Endothelial cell (in vitro differentiated cells): ENCODE results near the gene KLF15. TPM values are rescaled to one million over a fixed set of nuclear protein-coding genes. Genes with fewer than 3 reads are reported as not detected.
A peak's percentile ranks its signal among the peaks of the same experiment; 100 is the strongest.

Experiments used
- DNase-seq: peaks from one replicate; pipeline ENCODE4 v3.0.0; 2021; ENCODE audit warnings: low spot score
- H3K27ac Mint-ChIP-seq: one replicate; pipeline ENCODE4 v1.8.0; 2021; ENCODE audit warnings: mixed read lengths, inconsistent platforms; ENCODE audit not compliant: unreplicated experiment
- H3K27me3 Mint-ChIP-seq: one replicate; pipeline ENCODE4 v1.8.0; 2021; ENCODE audit warnings: mild to moderate bottlenecking, moderate library complexity, mixed read lengths, inconsistent platforms; ENCODE audit not compliant: unreplicated experiment
- H3K36me3 Mint-ChIP-seq: one replicate; pipeline ENCODE4 v1.8.0; 2021; ENCODE audit warnings: mild to moderate bottlenecking, low read depth, mixed read lengths, inconsistent platforms; ENCODE audit not compliant: unreplicated experiment
- H3K4me1 Mint-ChIP-seq: one replicate; pipeline ENCODE4 v1.8.0; 2021; ENCODE audit warnings: mild to moderate bottlenecking, mixed read lengths, inconsistent platforms; ENCODE audit not compliant: unreplicated experiment
- H3K4me3 Mint-ChIP-seq: one replicate; pipeline ENCODE4 v1.8.0; 2021; ENCODE audit warnings: mild to moderate bottlenecking, mixed read lengths, inconsistent platforms; ENCODE audit not compliant: unreplicated experiment
- H3K9me3 Mint-ChIP-seq: one replicate; pipeline ENCODE4 v1.8.0; 2021; ENCODE audit warnings: mixed read lengths, inconsistent platforms; ENCODE audit not compliant: unreplicated experiment
- total RNA-seq: library from RNA; stranded (reverse); fragmentation: NEBNext Ultra II Directional; extraction: Animal tissue kit (Norgen Biotek cat#: 25700); gene quantifications from one replicate; pipeline ENCODE4 v1.2.1, GENCODE V29; 2021; ENCODE audit not compliant: unreplicated experiment
- TF ChIP-seq, protein P1 (sequence below): fragments of 200-600 bp; sonication (generic); IDR thresholded peaks from one replicate; pipeline ENCODE4 v1.5.0; 2021; ENCODE audit warnings: antibody characterized with exemption; ENCODE audit not compliant: unreplicated experiment

The KLF15 gene
- total RNA-seq, 1 donor from 2014 or later: 0.67 TPM

DNA sequence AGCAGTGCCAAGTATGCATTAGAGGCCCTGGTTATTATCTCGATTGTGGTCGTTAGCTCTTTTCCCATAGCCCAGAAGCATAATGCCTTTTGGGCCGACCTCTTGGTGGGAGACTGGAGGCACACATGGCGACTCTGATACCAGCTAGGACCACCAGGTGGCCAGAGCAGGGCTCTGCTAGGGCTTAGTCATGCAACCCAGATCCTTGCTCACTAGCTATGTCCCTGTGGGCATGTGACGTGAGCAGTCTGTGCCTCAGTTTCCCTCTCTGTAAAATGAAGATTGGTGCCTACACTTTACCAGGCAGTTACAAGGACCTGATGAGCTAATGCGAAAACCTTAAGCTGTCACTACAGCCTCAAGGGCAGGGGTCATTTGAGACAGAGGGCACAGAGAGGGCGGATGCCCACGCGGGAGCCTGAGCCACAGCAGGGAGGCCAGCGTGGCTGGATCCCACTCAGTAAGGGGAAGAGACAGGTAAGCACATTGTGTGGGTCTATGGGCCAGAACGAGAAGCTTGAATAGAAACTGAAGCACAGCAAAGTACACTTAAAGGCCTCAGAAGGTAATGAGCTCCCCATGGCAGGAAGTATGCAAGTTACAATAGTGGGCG lies 8.8 kb downstream of the KLF15 start:
- H3K4me1 Mint-ChIP-seq: no peaks in the 10 kb centered on the region
- H3K27ac Mint-ChIP-seq: no peak overlapping the region
- TF ChIP-seq, protein P1, sequence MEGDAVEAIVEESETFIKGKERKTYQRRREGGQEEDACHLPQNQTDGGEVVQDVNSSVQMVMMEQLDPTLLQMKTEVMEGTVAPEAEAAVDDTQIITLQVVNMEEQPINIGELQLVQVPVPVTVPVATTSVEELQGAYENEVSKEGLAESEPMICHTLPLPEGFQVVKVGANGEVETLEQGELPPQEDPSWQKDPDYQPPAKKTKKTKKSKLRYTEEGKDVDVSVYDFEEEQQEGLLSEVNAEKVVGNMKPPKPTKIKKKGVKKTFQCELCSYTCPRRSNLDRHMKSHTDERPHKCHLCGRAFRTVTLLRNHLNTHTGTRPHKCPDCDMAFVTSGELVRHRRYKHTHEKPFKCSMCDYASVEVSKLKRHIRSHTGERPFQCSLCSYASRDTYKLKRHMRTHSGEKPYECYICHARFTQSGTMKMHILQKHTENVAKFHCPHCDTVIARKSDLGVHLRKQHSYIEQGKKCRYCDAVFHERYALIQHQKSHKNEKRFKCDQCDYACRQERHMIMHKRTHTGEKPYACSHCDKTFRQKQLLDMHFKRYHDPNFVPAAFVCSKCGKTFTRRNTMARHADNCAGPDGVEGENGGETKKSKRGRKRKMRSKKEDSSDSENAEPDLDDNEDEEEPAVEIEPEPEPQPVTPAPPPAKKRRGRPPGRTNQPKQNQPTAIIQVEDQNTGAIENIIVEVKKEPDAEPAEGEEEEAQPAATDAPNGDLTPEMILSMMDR: peak; percentile 30
- no peaks in the 10 kb centered on the region for H3K9me3 Mint-ChIP-seq
- H3K4me3 Mint-ChIP-seq: no peak overlapping the region
- no peak for DNase-seq
- peaks cover 7% of the 10 kb centered on the region for H3K27me3 Mint-ChIP-seq
- no peaks in the 10 kb centered on the region for H3K36me3 Mint-ChIP-seq

GRCh38 chr3:126347543-126348161 lies 9.6 kb downstream of the KLF15 start:
- H3K27ac Mint-ChIP-seq: no peak overlapping the region
- H3K9me3 Mint-ChIP-seq: no peaks in the 10 kb centered on the region
- H3K4me3 Mint-ChIP-seq: no peak overlapping the region
- H3K36me3 Mint-ChIP-seq: no peaks in the 10 kb centered on the region
- H3K4me1 Mint-ChIP-seq: no peaks in the 10 kb centered on the region
- H3K27me3 Mint-ChIP-seq: peaks cover 7% of the 10 kb centered on the region
- TF ChIP-seq, protein P1: no peak
- peak; percentile 2 for DNase-seq

GRCh38 chr3:126346466-126346865 lies 10.7 kb downstream of the KLF15 start:
- H3K9me3 Mint-ChIP-seq: no peaks in the 10 kb centered on the region
- no peak overlapping the region for H3K4me3 Mint-ChIP-seq
- no peaks in the 10 kb centered on the region for H3K36me3 Mint-ChIP-seq
- H3K27me3 Mint-ChIP-seq: peaks cover 7% of the 10 kb centered on the region
- no peaks in the 10 kb centered on the region for H3K4me1 Mint-ChIP-seq
- DNase-seq: no peak
- H3K27ac Mint-ChIP-seq: no peak overlapping the region
- TF ChIP-seq, protein P1: no peak

DNA sequence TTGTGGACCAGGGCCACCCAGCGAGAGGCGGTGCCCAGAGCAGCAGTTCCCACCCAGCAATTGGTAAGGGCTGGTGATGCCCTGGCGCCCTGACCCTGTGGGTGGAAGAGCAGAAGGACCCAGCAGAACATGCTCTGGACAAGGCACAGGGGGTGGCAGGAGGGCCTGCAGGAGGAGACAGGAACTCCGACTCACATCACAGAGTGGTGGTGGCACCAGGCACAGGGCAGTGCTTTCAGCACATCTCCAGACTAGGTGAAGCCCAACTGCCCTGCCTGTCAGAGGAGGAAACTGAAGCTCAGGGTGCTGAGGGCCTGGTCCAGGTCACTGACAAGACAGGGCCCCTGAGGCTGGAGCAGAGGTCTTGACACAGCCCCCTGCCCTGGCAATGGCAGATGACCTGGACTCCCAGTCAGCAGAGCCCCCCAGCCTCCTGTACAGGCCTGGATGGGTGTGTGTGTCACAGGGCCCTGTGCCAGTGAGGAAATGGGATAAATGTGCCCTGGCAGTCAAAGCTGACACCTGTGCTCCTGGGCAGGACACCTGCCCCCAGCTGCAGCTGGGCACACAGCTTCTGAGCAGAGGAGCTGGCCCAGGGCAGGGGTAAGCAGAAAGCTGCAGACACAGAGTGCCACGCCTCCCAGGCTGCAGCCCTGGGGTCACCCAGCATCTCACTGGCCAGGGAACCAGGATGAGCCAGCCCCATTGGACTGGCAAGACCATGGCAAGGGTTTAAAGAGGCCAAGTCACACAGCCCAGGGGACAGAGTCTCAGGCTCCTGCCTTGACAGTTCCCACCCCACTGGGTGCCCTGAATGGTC lies 11.4 kb downstream of the KLF15 start:
- H3K9me3 Mint-ChIP-seq: no peaks in the 10 kb centered on the region
- peaks cover 7% of the 10 kb centered on the region for H3K27me3 Mint-ChIP-seq
- H3K4me1 Mint-ChIP-seq: no peaks in the 10 kb centered on the region
- DNase-seq: peak; percentile 2
- TF ChIP-seq, protein P1: no peak
- H3K27ac Mint-ChIP-seq: peak overlapping the region; percentile 3
- H3K36me3 Mint-ChIP-seq: no peaks in the 10 kb centered on the region
- no peak overlapping the region for H3K4me3 Mint-ChIP-seq
